HepG2 (cell line): ENCODE measurements around the gene CCDC177. TPM values are rescaled to one million over a fixed set of nuclear protein-coding genes. Genes with fewer than 3 reads are reported as not detected.

Source experiments
- ARNT ChIP-seq: fragments of 450-650 bp; IDR thresholded peaks from 2 replicates; pipeline ENCODE4 v1.6.1; 2017
- ASH2L ChIP-seq: fragments of 300-600, 200-600 bp; sonication (generic); IDR thresholded peaks from 2 replicates; pipeline ENCODE4 v1.7.0; 2017; ENCODE audit warnings: low read depth, mild to moderate bottlenecking, moderate library complexity, mixed read lengths, low read length; ENCODE audit not compliant: insufficient read length
- GFI1 ChIP-seq: sonication (generic); formaldehyde crosslinking; IDR thresholded peaks from 2 replicates; pipeline ENCODE4 v1.5.0; 2020; ENCODE audit warnings: missing genetic modification reagents, mild to moderate bottlenecking, borderline replicate concordance
- GTF3A ChIP-seq: sonication (generic); formaldehyde crosslinking; conservative IDR thresholded peaks from 2 replicates; pipeline ENCODE4 v1.4.0; 2020; ENCODE audit warnings: mild to moderate bottlenecking, missing genetic modification reagents
- HMGA1 ChIP-seq: sonication (generic); formaldehyde crosslinking; conservative IDR thresholded peaks from 2 replicates; pipeline ENCODE4 v1.4.0; 2020; ENCODE audit warnings: missing genetic modification reagents
- MLX ChIP-seq: IDR thresholded peaks from 2 replicates; pipeline ENCODE4 v1.6.1; 2016
- NFAT5 ChIP-seq: sonication (generic); formaldehyde crosslinking; IDR thresholded peaks from 2 replicates; pipeline ENCODE4 v1.4.0; 2020; ENCODE audit warnings: missing genetic modification reagents
- NONO ChIP-seq, 2 experiments: fragments of 450-650 bp in 1 of 2; sonication (generic) in 1 of 2; formaldehyde crosslinking in 1 of 2; IDR thresholded peaks in 1 of 2; conservative IDR thresholded peaks in 1 of 2; 2 replicates each; pipeline versions ENCODE4 v1.6.1 to v1.8.0; 2017 to 2022; ENCODE audit warnings: mild to moderate bottlenecking in 1 of 2, missing genetic modification reagents in 1 of 2, moderate library complexity in 1 of 2
- NR2C2 ChIP-seq: sonication (generic); formaldehyde crosslinking; IDR thresholded peaks from 2 replicates; pipeline ENCODE4 v1.4.0; 2020; ENCODE audit warnings: missing genetic modification reagents, mild to moderate bottlenecking, moderate library complexity, borderline replicate concordance
- NR2F2 ChIP-seq: IDR thresholded peaks from 2 replicates; pipeline ENCODE4 v1.6.1; 2012; ENCODE audit warnings: low read depth, inconsistent platforms, borderline replicate concordance
- PCBP2 ChIP-seq: fragments of 200-400 bp; formaldehyde crosslinking; optimal IDR thresholded peaks from 2 replicates; pipeline ENCODE3; 2018; ENCODE audit warnings: low read length, low read depth; ENCODE audit not compliant: poor library complexity, severe bottlenecking
- SIN3B ChIP-seq: fragments of 150-350 bp; IDR thresholded peaks from 2 replicates; pipeline ENCODE4 v1.6.1; 2014; ENCODE audit warnings: low read length
- SMAD3 ChIP-seq: sonication (generic); formaldehyde crosslinking; IDR thresholded peaks from 2 replicates; pipeline ENCODE4 v1.4.0; 2020; ENCODE audit warnings: missing genetic modification reagents
- SOX5 ChIP-seq: IDR thresholded peaks from 2 replicates; pipeline ENCODE4 v1.6.1; 2016; ENCODE audit warnings: borderline replicate concordance
- SP5 ChIP-seq: IDR thresholded peaks from 2 replicates; pipeline ENCODE4 v1.6.1; 2016; ENCODE audit warnings: low read depth, borderline replicate concordance
- TCF7 ChIP-seq: sonication (generic); IDR thresholded peaks from 2 replicates; pipeline ENCODE4 v1.6.1; 2016; ENCODE audit warnings: antibody characterized with exemption, low read depth
- ZBTB25 ChIP-seq: IDR thresholded peaks from 2 replicates; pipeline ENCODE4 v1.6.1; 2018; ENCODE audit warnings: missing genetic modification reagents
- ZFP90 ChIP-seq: sonication (generic); formaldehyde crosslinking; IDR thresholded peaks from 2 replicates; pipeline ENCODE4 v1.8.0; 2022; ENCODE audit warnings: missing genetic modification reagents, mild to moderate bottlenecking, inconsistent platforms, borderline replicate concordance
- ZNF274 ChIP-seq: sonication (generic); formaldehyde crosslinking; IDR thresholded peaks from 2 replicates; pipeline ENCODE4 v1.5.1; 2020; ENCODE audit warnings: mild to moderate bottlenecking, missing genetic modification reagents
- ZNF614 ChIP-seq: IDR thresholded peaks from 2 replicates; pipeline ENCODE4 v1.6.1; 2018; ENCODE audit warnings: missing biosample characterization, missing genetic modification reagents, inconsistent platforms, borderline replicate concordance
- ZNF678 ChIP-seq: sonication (generic); formaldehyde crosslinking; IDR thresholded peaks from 2 replicates; pipeline ENCODE4 v1.4.0; 2020; ENCODE audit warnings: mild to moderate bottlenecking, missing genetic modification reagents
- polyA plus RNA-seq, 8 experiments: library from polyadenylated mRNA; depleted of rRNA in 3 of 8; stranded (reverse) in 7 of 8; unstranded in 1 of 8; fragments of >200 nt; fragmentation: Illumina TruSeq in 4 of 8; extraction: Trizol in 4 of 8; gene quantifications; 2 replicates each; pipeline versions ENCODE4 v1.2.1 to v1.2.3, GENCODE V29; 2011 to 2016; ENCODE audit warnings: low read depth in 4 of 8, missing spikeins in 1 of 8, mixed read lengths in 1 of 8; ENCODE audit not compliant: insufficient read depth in 1 of 8
- total RNA-seq, 5 experiments: library from RNA; depleted of rRNA; stranded (reverse); fragments of >200 nt; fragmentation: Illumina TruSeq; extraction: Trizol; gene quantifications; 2 replicates each; pipeline ENCODE4 v1.2.3, GENCODE V29; 2016; ENCODE audit warnings: low read depth in 1 of 5

The CCDC177 gene
- total and polyA plus RNA-seq, 2 of the 13 experiments (the other 11 are each of a cell fraction or from before 2014, with no cell fraction given) = not detected

- TF ChIP-seq ZNF614 (peak; percentile 34; the same call in 1 of the 2 replicates), SOX5 (CRISPR knock-in tag) (0 out of 2 replicates have a peak, but pooled peaks have one; percentile 32), SMAD3 (CRISPR knock-in tag) (peak; percentile 69; the same call in 1 of the 2 replicates), ZFP90 (CRISPR knock-in tag) (no peak), SIN3B (no peak), NFAT5 (CRISPR knock-in tag) (no peak), GTF3A (no peak), NR2F2 (peak; percentile 73; the same call in 1 of the 2 replicates), PCBP2 (no peak), ZBTB25 (CRISPR knock-in tag) (no peak), NONO (IDR thresholded peaks at IDR 0.05) (no peak), NONO (CRISPR knock-in tag; conservative IDR thresholded peaks at IDR 0.05) (no peak), MLX (no peak), HMGA1 (CRISPR knock-in tag) (no peak), GFI1 (CRISPR knock-in tag) (peak; percentile 92), SP5 (CRISPR knock-in tag) (peak; percentile 52), TCF7 (peak; percentile 27; the same call in 1 of the 2 replicates), ZNF678 (CRISPR knock-in tag) (no peak), ASH2L (peak; percentile 24), ZNF274 (CRISPR knock-in tag) (no peak), NR2C2 (CRISPR knock-in tag) (peak; percentile 96), ARNT (no peak)
Observed at GRCh38 chr14:69606258-69607184, 31.9 kb upstream of the CCDC177 start (continued).
